D721Med (cell line): ENCODE data around the gene RASGRF1.

ENCODE experiments used
- DNase-seq: peaks from one replicate; pipeline ENCODE4 v3.0.0; 2011; ENCODE audit warnings: low spot score; ENCODE audit not compliant: insufficient read length
- FAIRE-seq: peaks from 2 replicates; lab custom pipeline; 2011; peaks lifted over from hg19 to GRCh38; lab: Jason Lieb, UNC
- CTCF ChIP-seq: IDR thresholded peaks from 2 replicates; pipeline ENCODE4 v1.5.1; 2012; ENCODE audit warnings: mild to moderate bottlenecking, control low read depth; ENCODE audit not compliant: insufficient read depth; ENCODE audit errors: missing control alignments

The RASGRF1 gene

GRCh38 chr15:78990278-78990677, 100.3 kb downstream of the RASGRF1 start:
- no peak for FAIRE-seq
- no peak for TF ChIP-seq CTCF
- no peak for DNase-seq

DNA sequence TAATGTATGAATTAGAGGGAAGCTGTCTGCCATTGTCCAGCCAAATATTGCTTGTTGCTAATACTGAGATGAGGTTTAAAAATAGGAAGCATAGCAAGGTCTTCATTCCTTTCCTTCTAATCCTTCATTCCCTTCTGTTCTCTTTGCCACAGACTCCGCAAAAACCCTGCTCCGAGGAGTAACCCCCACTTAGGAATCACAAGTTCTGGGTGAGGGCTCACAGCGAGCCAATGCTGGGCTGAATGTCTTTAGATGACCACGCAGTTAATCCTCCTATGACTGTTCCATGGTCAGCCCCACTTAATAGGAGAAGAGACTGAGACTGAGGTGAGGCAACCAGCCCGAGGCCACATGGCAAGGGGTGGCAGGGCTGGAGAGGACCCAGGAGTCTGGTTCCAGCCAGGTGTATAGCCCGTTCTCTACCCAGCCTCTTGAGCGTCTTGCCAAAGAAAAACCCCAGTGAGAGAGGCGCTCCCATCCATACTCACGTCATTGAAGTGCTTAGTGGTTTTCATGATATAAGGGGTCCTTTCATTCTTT, 100.8 kb downstream of the RASGRF1 start:
- no peak for TF ChIP-seq CTCF
- DNase-seq (no peak), FAIRE-seq (no peak)

DNA sequence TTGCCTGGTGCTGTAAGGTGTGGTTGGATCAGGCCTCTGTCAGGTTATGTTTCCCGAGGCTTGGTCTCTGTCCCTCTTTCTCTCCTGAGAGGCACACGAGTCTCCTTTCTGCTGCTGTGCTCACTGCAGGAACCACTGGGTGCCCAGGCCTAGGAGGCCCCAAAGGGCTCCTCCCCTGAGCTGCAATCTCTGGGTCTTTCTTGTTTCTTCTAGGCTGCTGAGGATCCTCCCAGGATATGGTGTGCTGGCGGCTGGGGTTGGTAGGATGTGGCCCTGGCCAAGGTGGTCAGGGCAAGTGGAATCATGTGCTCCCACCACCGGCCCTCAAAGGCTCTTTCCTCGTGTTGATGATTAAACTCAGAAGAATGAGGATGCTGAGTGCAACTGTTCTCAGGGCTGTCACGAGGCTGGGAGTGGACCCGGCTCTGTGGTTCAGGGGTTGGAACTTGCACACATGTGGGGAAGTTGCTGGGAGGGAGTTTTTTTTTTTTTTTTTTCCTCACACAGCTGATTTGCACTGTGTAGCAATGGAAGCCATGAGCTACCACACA, 102.1 kb downstream of the RASGRF1 start:
- FAIRE-seq (no peak), DNase-seq (no peak)
- TF ChIP-seq CTCF = no peak

- FAIRE-seq = no peak
Measured at GRCh38 chr15:78987556-78988360, 102.8 kb downstream of the RASGRF1 start.

GRCh38 chr15:78985859-78986475, 104.6 kb downstream of the RASGRF1 start:
- no peak for DNase-seq
- FAIRE-seq = no peak
- no peak for TF ChIP-seq CTCF

More at GRCh38 chr15:78987556-78988360, 102.8 kb downstream of the RASGRF1 start:
- TF ChIP-seq CTCF = no peak
- no peak for DNase-seq

DNA sequence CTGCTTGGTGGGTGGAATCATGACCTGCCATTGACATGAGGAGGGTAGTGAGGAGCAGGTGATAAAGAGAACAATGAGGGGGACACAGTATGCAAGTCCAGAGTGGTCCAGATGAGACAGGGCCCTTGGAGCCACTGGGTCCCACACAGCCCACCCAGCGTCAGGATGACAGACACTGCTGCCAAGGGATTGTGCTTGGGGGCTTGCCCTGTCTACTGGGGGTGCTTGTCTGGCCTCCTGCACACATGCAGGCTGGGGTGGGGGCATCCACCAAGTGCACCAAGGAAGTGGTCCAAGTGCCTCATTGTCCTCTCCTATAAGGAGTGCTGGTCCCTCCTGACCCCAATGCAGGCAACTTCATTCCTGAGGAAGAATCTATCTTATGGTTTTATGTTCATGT, 106.5 kb downstream of the RASGRF1 start:
- TF ChIP-seq CTCF = no peak
- FAIRE-seq = no peak
- DNase-seq = no peak
